HEK293T (cell line): ENCODE results near the gene TSSK3.

Experiments used
- FOXK2 ChIP-seq: fragments of 450-650 bp; IDR thresholded peaks from 2 replicates; pipeline ENCODE4 v1.6.1; 2016; ENCODE audit warnings: mild to moderate bottlenecking
- FOXM1 ChIP-seq: fragments of 450-650 bp; IDR thresholded peaks from 2 replicates; pipeline ENCODE4 v1.6.1; 2017; ENCODE audit warnings: mild to moderate bottlenecking, borderline replicate concordance
- L3MBTL2 ChIP-seq: fragments of 450-650 bp; conservative IDR thresholded peaks from 2 replicates; pipeline ENCODE4 v1.6.1; 2016; ENCODE audit warnings: mild to moderate bottlenecking
- SP1 ChIP-seq: fragments of 450-650 bp; IDR thresholded peaks from 2 replicates; pipeline ENCODE4 v1.6.1; 2017
- SUZ12 ChIP-seq: fragments of 450-650 bp; IDR thresholded peaks from 2 replicates; pipeline ENCODE4 v1.6.1; 2016; ENCODE audit warnings: mild to moderate bottlenecking
- TARDBP ChIP-seq: fragments of 450-650 bp; IDR thresholded peaks from 2 replicates; pipeline ENCODE4 v1.6.1; 2016

DNA sequence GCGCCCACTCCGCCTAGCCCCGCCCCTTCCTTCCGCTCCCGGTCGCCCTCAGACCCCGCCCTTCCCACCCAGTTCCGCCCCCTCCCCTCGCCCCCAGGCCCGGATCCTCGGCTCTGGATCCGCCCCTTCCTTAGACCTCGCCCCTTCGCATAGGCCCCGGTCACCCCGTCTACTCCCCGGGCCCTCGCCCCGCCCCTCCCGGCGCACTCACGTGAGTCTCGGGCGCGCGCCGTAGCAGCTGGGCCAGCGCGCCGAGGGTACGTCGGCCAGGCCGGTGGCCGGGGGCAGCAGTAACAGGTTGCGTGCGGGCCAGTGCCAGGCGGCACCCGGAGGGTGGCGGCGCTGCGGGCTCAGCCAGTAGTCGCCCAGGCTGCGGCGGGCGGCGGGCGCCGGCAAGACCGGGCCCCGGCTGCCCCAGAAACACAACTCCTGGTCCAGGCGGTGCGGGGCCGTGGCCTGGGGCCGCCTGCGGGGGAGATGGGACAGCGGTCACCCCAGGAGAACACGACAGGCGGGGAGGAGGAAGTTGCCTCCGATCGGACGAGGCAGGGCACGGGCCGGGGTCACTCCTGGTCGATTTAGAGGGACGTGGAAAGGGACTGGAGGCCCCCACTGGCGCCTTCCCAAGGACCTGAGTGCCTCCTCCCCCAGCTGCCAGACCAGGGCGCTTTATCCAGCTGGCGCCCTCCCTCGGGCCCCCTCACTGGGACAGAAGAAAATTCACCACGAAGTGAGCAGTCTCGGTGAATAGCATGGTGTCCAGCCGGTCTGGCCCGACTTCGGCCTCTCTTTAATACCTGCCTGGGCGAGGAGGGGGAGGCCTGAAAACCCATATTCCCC, 10.7 kb upstream of the TSSK3 start:
- TF ChIP-seq SUZ12 (no peak), FOXM1 (no peak), TARDBP (no peak), L3MBTL2 (no peak), SP1 (no peak), FOXK2 (no peak)
